Adrenal gland (tissue), 12 donors: ENCODE results near the gene PVALEF. TPM values are rescaled to one million over a fixed set of nuclear protein-coding genes. Genes with fewer than 3 reads are reported as not detected.

Experiments
- DNase-seq, 7 donors: peaks; one replicate each; pipeline ENCODE4 v3.0.0-alpha.2; 2019 to 2020
- H3K27ac ChIP-seq, 5 donors: fragments of 200-600 bp; sonication (generic) in 4 of 5; 1 replicate in 3 of 5; 2 replicates in 2 of 5; pipeline versions ENCODE4 v1.5.1 to v1.8.0; 2016 to 2020; ENCODE audit warnings: mild to moderate bottlenecking in 1 of 5
- H3K27me3 ChIP-seq: fragments of 200-600 bp; 2 replicates; pipeline ENCODE4 v1.8.0; 2021
- H3K36me3 ChIP-seq, 2 donors: fragments of 200-600 bp; replicated peaks in 1 of 2; 1 replicate in 1 of 2; 2 replicates in 1 of 2; pipeline versions ENCODE4 v1.5.1 to v1.8.0; 2018 to 2022
- H3K4me1 ChIP-seq, 2 donors: fragments of 200-600 bp; replicated peaks in 1 of 2; 1 replicate in 1 of 2; 2 replicates in 1 of 2; pipeline versions ENCODE4 v1.5.1 to v1.8.0; 2018 to 2021
- H3K4me3 ChIP-seq, 4 donors: fragments of 200-600 bp; sonication (generic) in 3 of 4; one replicate each; pipeline ENCODE4 v1.5.1; 2016 to 2018
- H3K9me3 ChIP-seq, 3 donors: fragments of 200-600 bp; sonication (generic) in 1 of 3; replicated peaks in 1 of 3; 1 replicate in 2 of 3; 2 replicates in 1 of 3; pipeline versions ENCODE4 v1.5.1 to v1.8.0; 2016 to 2021
- POLR2A ChIP-seq, 2 donors: fragments of 450-650 bp; IDR thresholded peaks; one replicate each; pipeline ENCODE4 v1.6.1; 2017; ENCODE audit warnings: antibody characterized with exemption in 2 of 2, mild to moderate bottlenecking in 2 of 2, moderate library complexity in 1 of 2
- WGBS, 4 donors: extraction: QIAGEN DNeasy Blood & Tissue Kit in 2 of 4; methylation state at CpG; one replicate each; pipeline versions ENCODE4 v1.1.5 to v1.1.7; 2013 to 2017; 5-methylcytosine and 5-hydroxymethylcytosine counted together
- intact Hi-C, 2 donors: fragments of 100-400 bp; cut with DNase I; formaldehyde crosslinking; loops; one replicate each; pipeline versions ENCODE4 v1.14.1 to v1.15.0; 2022 to 2023
- polyA plus RNA-seq, 3 donors: library from polyadenylated mRNA; stranded (reverse); fragments of 200-250 nt in 2 of 3; fragments of 350-450 nt in 1 of 3; fragmentation: Illumina TruSeq in 1 of 3; extraction: RNeasy Lipid Tissue Mini Kit (QIAGEN cat#74804) in 1 of 3; gene quantifications; one replicate each; pipeline ENCODE4 v1.2.3, GENCODE V29; 2013 to 2014
- total RNA-seq, 9 donors: library from RNA; depleted of rRNA in 4 of 9; stranded (reverse); fragments of >200 nt in 4 of 9; fragments of 120-200 nt in 1 of 9; fragmentation: NEBNext Ultra II Directional in 1 of 9; extraction: Animal tissue kit (Norgen Biotek cat#: 25700) in 1 of 9; gene quantifications; one replicate each; pipeline versions ENCODE4 v1.1.0 to v1.2.4, GENCODE V29; 2013 to 2023
- TF ChIP-seq, protein P1 (sequence below), 6 experiments: fragments of 450-650 bp in 4 of 6; fragments of 200-600 bp in 2 of 6; sonication (generic) in 1 of 6; IDR thresholded peaks; 1 replicate in 5 of 6; 2 replicates in 1 of 6; pipeline versions ENCODE4 v1.5.1 to v1.8.0; 2016 to 2021; ENCODE audit warnings: antibody characterized with exemption in 6 of 6, mild to moderate bottlenecking in 2 of 6, moderate library complexity in 1 of 6
- donor health status: healthy with polysubstance abuse.
- donor health status: Bipolar disorder and iron deficiency.
- donor health status: DM: yes; HTN: yes; CAD: no.
- donor health status: DM: no; HTN: no; CAD: no.
- donor health status: DM: no; HTN: no; CAD: no.
- donor health status: DM: yes; HTN: yes; CAD: no.

Gene PVALEF
- total and polyA plus RNA-seq, 12 donors, result not detected

- no peaks in the 10 kb centered on the region for H3K9me3 ChIP-seq
- H3K4me1 ChIP-seq, result no peaks in the 10 kb centered on the region
- no peaks in the 10 kb centered on the region for H3K36me3 ChIP-seq
- no peak overlapping the region for H3K27ac ChIP-seq
- 40 to 88% (median 75%) methylated on average over 1 to 14 of the region's 14 CpGs for WGBS, 4 donors
- no peak overlapping the region for H3K4me3 ChIP-seq
- DNase-seq, result no peak
- H3K27me3 ChIP-seq, result no peaks in the 10 kb centered on the region
- intact Hi-C loops, result no loop called here
- TF ChIP-seq, protein P1, sequence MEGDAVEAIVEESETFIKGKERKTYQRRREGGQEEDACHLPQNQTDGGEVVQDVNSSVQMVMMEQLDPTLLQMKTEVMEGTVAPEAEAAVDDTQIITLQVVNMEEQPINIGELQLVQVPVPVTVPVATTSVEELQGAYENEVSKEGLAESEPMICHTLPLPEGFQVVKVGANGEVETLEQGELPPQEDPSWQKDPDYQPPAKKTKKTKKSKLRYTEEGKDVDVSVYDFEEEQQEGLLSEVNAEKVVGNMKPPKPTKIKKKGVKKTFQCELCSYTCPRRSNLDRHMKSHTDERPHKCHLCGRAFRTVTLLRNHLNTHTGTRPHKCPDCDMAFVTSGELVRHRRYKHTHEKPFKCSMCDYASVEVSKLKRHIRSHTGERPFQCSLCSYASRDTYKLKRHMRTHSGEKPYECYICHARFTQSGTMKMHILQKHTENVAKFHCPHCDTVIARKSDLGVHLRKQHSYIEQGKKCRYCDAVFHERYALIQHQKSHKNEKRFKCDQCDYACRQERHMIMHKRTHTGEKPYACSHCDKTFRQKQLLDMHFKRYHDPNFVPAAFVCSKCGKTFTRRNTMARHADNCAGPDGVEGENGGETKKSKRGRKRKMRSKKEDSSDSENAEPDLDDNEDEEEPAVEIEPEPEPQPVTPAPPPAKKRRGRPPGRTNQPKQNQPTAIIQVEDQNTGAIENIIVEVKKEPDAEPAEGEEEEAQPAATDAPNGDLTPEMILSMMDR (IDR thresholded peaks at IDR 0.05), result no peak
- no peak for TF ChIP-seq POLR2A (IDR thresholded peaks at IDR 0.05)
Observed at GRCh38 chr17:81129711-81130367, 35.5 kb upstream of the PVALEF start.

- DNase-seq, result no peak
- Histone ChIP-seq H3K27me3 (no peaks in the 10 kb centered on the region), H3K27ac (no peak overlapping the region), H3K4me1 (no peaks in the 10 kb centered on the region), H3K9me3 (no peaks in the 10 kb centered on the region), H3K36me3 (no peaks in the 10 kb centered on the region), H3K4me3 (no peak overlapping the region)
- intact Hi-C loops, result no loop called here
- no peak for TF ChIP-seq POLR2A (IDR thresholded peaks at IDR 0.05)
- TF ChIP-seq, protein P1 (IDR thresholded peaks at IDR 0.05), result no peak
- WGBS, 4 donors, result 83 to 90% (median 89%) methylated on average over 10 to 41 of the region's 41 CpGs
Observed at GRCh38 chr17:81130385-81131361, 34.6 kb upstream of the PVALEF start.

GRCh38 chr17:81131486-81132196 lies 33.7 kb upstream of the PVALEF start:
- Histone ChIP-seq H3K4me3 (no peak overlapping the region), H3K9me3 (no peaks in the 10 kb centered on the region), H3K36me3 (no peaks in the 10 kb centered on the region), H3K27me3 (no peaks in the 10 kb centered on the region), H3K27ac (no peak overlapping the region), H3K4me1 (no peaks in the 10 kb centered on the region)
- 87 to 94% (median 89%) methylated on average over 2 to 14 of the region's 14 CpGs for WGBS, 4 donors
- no peak for TF ChIP-seq POLR2A (IDR thresholded peaks at IDR 0.05)
- TF ChIP-seq, protein P1 (IDR thresholded peaks at IDR 0.05), result no peak
- intact Hi-C loops, result no loop called here
- DNase-seq, result no peak

- TF ChIP-seq, protein P1 (IDR thresholded peaks at IDR 0.05), result no peak
- no peak for TF ChIP-seq POLR2A (IDR thresholded peaks at IDR 0.05)
- no peaks in the 10 kb centered on the region for H3K27me3 ChIP-seq
- WGBS, 4 donors, result 72 to 100% (median 78%) methylated on average over 1 to 11 of the region's 11 CpGs
- H3K27ac ChIP-seq, result no peak overlapping the region
- no peaks in the 10 kb centered on the region for H3K4me1 ChIP-seq
- DNase-seq, result no peak
- no peaks in the 10 kb centered on the region for H3K9me3 ChIP-seq
- no peaks in the 10 kb centered on the region for H3K36me3 ChIP-seq
- intact Hi-C loops, result no loop called here
- no peak overlapping the region for H3K4me3 ChIP-seq
Observed at GRCh38 chr17:81132197-81132540, 33.1 kb upstream of the PVALEF start.
